D721Med (cell line): ENCODE data around the gene SCNN1A.

ENCODE experiments used
- DNase-seq: peaks from one replicate; pipeline ENCODE4 v3.0.0; 2011; ENCODE audit warnings: low spot score; ENCODE audit not compliant: insufficient read length
- FAIRE-seq: peaks from 2 replicates; lab custom pipeline; 2011; peaks lifted over from hg19 to GRCh38; lab: Jason Lieb, UNC
- CTCF ChIP-seq: IDR thresholded peaks from 2 replicates; pipeline ENCODE4 v1.5.1; 2012; ENCODE audit warnings: mild to moderate bottlenecking, control low read depth; ENCODE audit not compliant: insufficient read depth; ENCODE audit errors: missing control alignments

Gene SCNN1A

GRCh38 chr12:6354495-6355393, 20.6 kb downstream of the SCNN1A start:
- DNase-seq = no peak
- no peak for TF ChIP-seq CTCF
- FAIRE-seq = no peak

DNA sequence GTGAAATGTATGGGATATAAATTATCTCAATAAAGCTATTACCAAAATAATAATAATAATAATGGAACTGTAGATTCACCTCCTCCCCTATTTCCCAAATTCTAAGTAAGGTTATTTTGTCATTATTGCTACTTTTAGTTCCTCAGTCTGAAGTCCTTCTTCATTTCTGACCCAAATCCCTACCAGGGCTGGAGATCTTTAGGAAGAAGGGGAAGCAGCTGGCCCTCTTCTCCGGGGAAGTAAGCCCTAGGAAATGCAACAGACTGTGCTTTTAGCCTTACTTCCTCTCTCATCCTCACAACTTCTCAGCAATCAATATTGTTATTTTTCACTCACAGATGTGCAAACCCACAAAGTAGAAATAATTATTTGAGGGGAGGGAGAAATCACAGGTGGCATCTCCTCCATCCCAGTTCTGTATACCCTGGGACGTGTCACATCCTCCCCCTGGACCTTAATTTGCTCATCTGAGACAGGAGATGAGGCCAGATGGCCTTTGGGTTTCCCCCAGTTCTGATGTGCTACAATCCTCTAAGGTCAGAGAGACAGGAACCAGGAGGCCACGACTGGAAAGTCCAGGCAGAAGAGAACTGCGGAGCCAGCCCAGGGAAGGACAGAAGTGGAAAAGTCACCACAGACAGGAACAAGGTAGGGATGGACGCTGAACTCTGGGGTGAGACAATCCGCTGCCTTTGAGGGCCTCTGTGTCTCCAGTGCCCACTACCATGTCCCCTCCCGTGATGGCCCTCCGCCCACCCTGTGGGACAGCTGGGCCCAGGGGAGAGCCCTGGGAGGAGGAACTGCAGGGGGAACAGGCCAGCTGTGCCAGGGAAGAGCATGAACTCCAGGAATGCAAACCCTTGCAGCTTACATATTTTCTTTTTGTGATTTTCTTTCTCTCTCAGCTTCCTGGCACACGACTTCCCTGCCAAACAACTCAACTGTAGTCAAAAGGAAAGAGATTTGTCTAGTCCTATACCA, 22.9 kb downstream of the SCNN1A start:
- no peak for DNase-seq
- no peak for TF ChIP-seq CTCF
- no peak for FAIRE-seq

DNA sequence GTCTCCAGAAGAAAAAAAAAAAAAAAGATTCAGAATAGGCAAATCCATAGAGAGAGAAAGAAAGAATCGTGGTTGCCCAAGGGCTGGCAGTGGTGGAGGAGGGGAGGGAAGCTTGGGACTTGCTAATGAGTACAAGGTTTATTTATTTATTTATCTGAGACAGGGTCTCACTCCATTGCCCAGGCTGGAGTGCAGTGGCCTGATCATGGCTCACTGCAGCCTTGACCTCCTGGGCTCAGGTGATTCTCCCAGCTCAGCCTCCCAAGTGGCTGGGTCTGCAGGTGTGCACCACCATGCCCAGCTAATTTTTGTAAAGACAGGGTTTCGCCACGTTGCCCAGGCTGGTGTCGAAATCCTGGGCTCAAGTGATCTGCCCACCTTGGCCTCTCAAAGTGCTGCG, 23.7 kb downstream of the SCNN1A start:
- TF ChIP-seq CTCF = no peak
- FAIRE-seq (no peak), DNase-seq (no peak)

GRCh38 chr12:6347367-6348338, 27.7 kb downstream of the SCNN1A start:
- no peak for DNase-seq

GRCh38 chr12:6346942-6347341, 28.4 kb downstream of the SCNN1A start:
- no peak for DNase-seq
- TF ChIP-seq CTCF = no peak
- FAIRE-seq = no peak

More at GRCh38 chr12:6347367-6348338, 27.7 kb downstream of the SCNN1A start:
- FAIRE-seq = no peak
- TF ChIP-seq CTCF = no peak

- TF ChIP-seq CTCF = no peak
- FAIRE-seq (no peak), DNase-seq (no peak)
Observed at GRCh38 chr12:6346235-6346832, 29.0 kb downstream of the SCNN1A start.
